GM21723 (cell line): ENCODE measurements around the gene MYH11.
"Not testable (repeated sequence)": the region's sequence is repeated elsewhere in the genome, so short reads cannot be mapped to it uniquely, and the experiment has no call there.

Experiments
- ATAC-seq: cut with Tn5 transposase; IDR thresholded peaks from one replicate; pipeline ENCODE4 v1.9.1; 2021; ENCODE audit warnings: mild to moderate bottlenecking, moderate library complexity; ENCODE audit not compliant: unreplicated experiment

MYH11 gene

GRCh38 chr16:15725641-15726240 lies 131.1 kb downstream of the MYH11 start:
- ATAC-seq, result no peak

GRCh38 chr16:15723808-15724207 lies 133.0 kb downstream of the MYH11 start:
- ATAC-seq, result no peak

GRCh38 chr16:15721018-15721417 lies 135.8 kb downstream of the MYH11 start:
- ATAC-seq, result no peak

GRCh38 chr16:15716694-15717447 lies 140.0 kb downstream of the MYH11 start:
- ATAC-seq, result no peak

- ATAC-seq, result no peak
These were observed 141.6 kb downstream of the MYH11 start for GRCh38 chr16:15715221-15715620.

- no peak for ATAC-seq
These were observed 142.2 kb downstream of the MYH11 start for GRCh38 chr16:15714393-15715172.

- no peak for ATAC-seq
These were observed 147.8 kb downstream of the MYH11 start for GRCh38 chr16:15708997-15709396.

GRCh38 chr16:15708096-15708495 lies 148.7 kb downstream of the MYH11 start:
- no peak for ATAC-seq

GRCh38 chr16:15707332-15707731 lies 149.5 kb downstream of the MYH11 start:
- ATAC-seq, result no peak

- ATAC-seq, result no peak
These were observed 151.7 kb downstream of the MYH11 start for GRCh38 chr16:15705064-15705565.

- ATAC-seq, result no peak
These were observed 152.3 kb downstream of the MYH11 start for GRCh38 chr16:15704545-15704987.

- no peak for ATAC-seq
These were observed 153.6 kb downstream of the MYH11 start for GRCh38 chr16:15703029-15703736.

- ATAC-seq, result no peak
These were observed 154.6 kb downstream of the MYH11 start for GRCh38 chr16:15701975-15702970.

GRCh38 chr16:15701367-15701766 lies 155.5 kb downstream of the MYH11 start:
- ATAC-seq, result no peak

- no peak for ATAC-seq
These were observed 157.0 kb downstream of the MYH11 start for GRCh38 chr16:15699819-15700218.

GRCh38 chr16:15694499-15694898 lies 162.3 kb downstream of the MYH11 start:
- ATAC-seq, result no peak

GRCh38 chr16:15692508-15692907 lies 164.3 kb downstream of the MYH11 start:
- ATAC-seq, result not testable (repeated sequence)

- ATAC-seq, result no peak
These were observed 165.8 kb downstream of the MYH11 start for GRCh38 chr16:15691046-15691445.

GRCh38 chr16:15690296-15690695 lies 166.5 kb downstream of the MYH11 start:
- ATAC-seq, result no peak

GRCh38 chr16:15689290-15689689 lies 167.5 kb downstream of the MYH11 start:
- ATAC-seq, result no peak
